Measurements from ENCODE around the gene MCAM. TPM values are rescaled to one million over a fixed set of nuclear protein-coding genes. Genes with fewer than 3 reads are reported as not detected.

Gene MCAM
- polyA plus RNA-seq, 1 experiment = 19.2 TPM

GRCh38 chr11:119282495-119282894 lies 34.4 kb downstream of the MCAM start:
- H3K4me3 ChIP-seq (ENCODE audit: low read depth, low read length) = no peak overlapping the region
- TF ChIP-seq CTCF (IDR thresholded peaks at IDR 0.05; ENCODE audit: insufficient read depth, low read depth, low read length) = no peak
- ChIA-PET CTCF (interaction anchor here (0.6 to 3.0 kb wide), 5 partner anchors 40 to 137 kb away, joined by 3 to 17 read pairs (median 4); partner anchors contain the start of gene CBL), POLR2A (interaction anchor here (0.6 kb wide), 1 partner anchor 9 kb away, joined by 7 read pairs; no protein-coding TSS in a partner anchor)
- no peaks in the 10 kb centered on the region for H3K27me3 ChIP-seq (ENCODE audit: control insufficient read depth, insufficient read depth, low read length)
- peaks cover 4% of the 10 kb centered on the region for H3K36me3 ChIP-seq (ENCODE audit: control insufficient read depth, insufficient read depth, low read length)
- DNase-seq (ENCODE audit: low read depth) = no peak

GRCh38 chr11:119277660-119278059 lies 39.3 kb downstream of the MCAM start:
- Histone ChIP-seq H3K4me3 (ENCODE audit: low read depth, low read length) (no peak overlapping the region), H3K36me3 (ENCODE audit: control insufficient read depth, insufficient read depth, low read length) (peaks cover 5% of the 10 kb centered on the region; the same call in 1 of the 2 replicates), H3K27me3 (ENCODE audit: control insufficient read depth, insufficient read depth, low read length) (no peaks in the 10 kb centered on the region)
- CTCF ChIA-PET = interaction anchor here (0.7 to 2.5 kb wide), 3 partner anchors 47 to 156 kb away, joined by 4 to 10 read pairs (median 4); partner anchors contain the start of genes CBL and HINFP
- TF ChIP-seq CTCF (IDR thresholded peaks at IDR 0.05; ENCODE audit: insufficient read depth, low read depth, low read length) = no peak
- DNase-seq (ENCODE audit: low read depth) = no peak
- POLR2A ChIA-PET = no interaction called here

GRCh38 chr11:119273721-119274120 lies 43.2 kb downstream of the MCAM start:
- no peak for DNase-seq (ENCODE audit: low read depth)
- peaks cover 5% of the 10 kb centered on the region; the same call in 1 of the 2 replicates for H3K36me3 ChIP-seq (ENCODE audit: control insufficient read depth, insufficient read depth, low read length)
- no peaks in the 10 kb centered on the region for H3K27me3 ChIP-seq (ENCODE audit: control insufficient read depth, insufficient read depth, low read length)
- CTCF ChIA-PET = interaction anchor here (0.7 to 3.5 kb wide), 3 partner anchors 12 to 171 kb away, joined by 3 to 19 read pairs (median 3); no protein-coding TSS in a partner anchor
- H3K4me3 ChIP-seq (ENCODE audit: low read depth, low read length) = no peak overlapping the region
- POLR2A ChIA-PET = interaction anchor here (0.6 kb wide), 1 partner anchor 9 kb away, joined by 7 read pairs; no protein-coding TSS in a partner anchor
- no peak for TF ChIP-seq CTCF (IDR thresholded peaks at IDR 0.05; ENCODE audit: insufficient read depth, low read depth, low read length)

GRCh38 chr11:119267645-119268044 lies 49.3 kb downstream of the MCAM start:
- ChIA-PET CTCF (interaction anchor here (0.7 to 1.1 kb wide), 2 partner anchors 32 to 55 kb away, joined by 3 read pairs; no protein-coding TSS in a partner anchor), POLR2A (no interaction called here)
- no peak for TF ChIP-seq CTCF (IDR thresholded peaks at IDR 0.05; ENCODE audit: insufficient read depth, low read depth, low read length)
- DNase-seq (ENCODE audit: low read depth) = no peak
- no peak overlapping the region for H3K4me3 ChIP-seq (ENCODE audit: low read depth, low read length)
- H3K36me3 ChIP-seq (ENCODE audit: control insufficient read depth, insufficient read depth, low read length) = no peaks in the 10 kb centered on the region
- H3K27me3 ChIP-seq (ENCODE audit: control insufficient read depth, insufficient read depth, low read length) = no peaks in the 10 kb centered on the region

- no peak for DNase-seq (ENCODE audit: low read depth)
Measured at GRCh38 chr11:119266517-119267255, 50.2 kb downstream of the MCAM start.

More at GRCh38 chr11:119266517-119267255, 50.2 kb downstream of the MCAM start:
- H3K27me3 ChIP-seq (ENCODE audit: control insufficient read depth, insufficient read depth, low read length) = no peaks in the 10 kb centered on the region
- ChIA-PET CTCF (interaction anchor here (1.1 kb wide), 2 partner anchors 56 to 61 kb away, joined by 3 to 5 read pairs; partner anchors contain the start of gene CBL), POLR2A (no interaction called here)
- no peaks in the 10 kb centered on the region for H3K36me3 ChIP-seq (ENCODE audit: control insufficient read depth, insufficient read depth, low read length)
- H3K4me3 ChIP-seq (ENCODE audit: low read depth, low read length) = no peak overlapping the region
- no peak for TF ChIP-seq CTCF (IDR thresholded peaks at IDR 0.05; ENCODE audit: insufficient read depth, low read depth, low read length)

Data from BJ (cell line).